Measurements from ENCODE around the gene TSEN54.
"Not testable (repeated sequence)": the region's sequence is repeated elsewhere in the genome, so short reads cannot be mapped to it uniquely, and the experiment has no call there.

Gene TSEN54

GRCh38 chr17:75475144-75475835 is 41.0 kb upstream of the TSEN54 start:
- peak; percentile 31 for DNase-seq (ENCODE audit: low read depth)
- TF ChIP-seq, protein P1, sequence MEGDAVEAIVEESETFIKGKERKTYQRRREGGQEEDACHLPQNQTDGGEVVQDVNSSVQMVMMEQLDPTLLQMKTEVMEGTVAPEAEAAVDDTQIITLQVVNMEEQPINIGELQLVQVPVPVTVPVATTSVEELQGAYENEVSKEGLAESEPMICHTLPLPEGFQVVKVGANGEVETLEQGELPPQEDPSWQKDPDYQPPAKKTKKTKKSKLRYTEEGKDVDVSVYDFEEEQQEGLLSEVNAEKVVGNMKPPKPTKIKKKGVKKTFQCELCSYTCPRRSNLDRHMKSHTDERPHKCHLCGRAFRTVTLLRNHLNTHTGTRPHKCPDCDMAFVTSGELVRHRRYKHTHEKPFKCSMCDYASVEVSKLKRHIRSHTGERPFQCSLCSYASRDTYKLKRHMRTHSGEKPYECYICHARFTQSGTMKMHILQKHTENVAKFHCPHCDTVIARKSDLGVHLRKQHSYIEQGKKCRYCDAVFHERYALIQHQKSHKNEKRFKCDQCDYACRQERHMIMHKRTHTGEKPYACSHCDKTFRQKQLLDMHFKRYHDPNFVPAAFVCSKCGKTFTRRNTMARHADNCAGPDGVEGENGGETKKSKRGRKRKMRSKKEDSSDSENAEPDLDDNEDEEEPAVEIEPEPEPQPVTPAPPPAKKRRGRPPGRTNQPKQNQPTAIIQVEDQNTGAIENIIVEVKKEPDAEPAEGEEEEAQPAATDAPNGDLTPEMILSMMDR (conservative IDR thresholded peaks at IDR 0.05; ENCODE audit: low read depth, low read length), result no peak
- H3K4me3 ChIP-seq (ENCODE audit: low read depth, low read length), result no peak overlapping the region

DNA sequence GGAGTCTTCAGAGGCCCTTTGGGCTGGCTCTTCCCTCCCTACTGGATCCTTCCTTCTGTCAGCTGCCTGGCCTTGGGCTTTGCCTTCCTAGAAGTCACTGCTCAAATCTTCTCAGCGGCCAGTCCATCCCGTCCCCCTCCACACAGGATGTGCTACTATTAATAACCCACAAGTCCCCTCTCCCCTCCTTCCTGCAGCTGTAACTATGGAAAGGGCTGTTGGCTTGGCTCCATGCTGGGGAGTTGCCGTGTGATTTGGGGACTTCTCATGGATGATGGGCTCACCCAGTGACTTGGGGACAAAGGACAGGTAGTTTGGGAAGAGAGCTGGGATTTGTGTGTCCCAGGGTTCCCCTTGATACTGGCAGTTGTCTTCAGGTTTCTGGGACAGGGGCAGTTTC is 40.5 kb upstream of the TSEN54 start:
- TF ChIP-seq, protein P1 (conservative IDR thresholded peaks at IDR 0.05; ENCODE audit: low read depth, low read length), result no peak
- H3K4me3 ChIP-seq (ENCODE audit: low read depth, low read length), result no peak overlapping the region
- no peak for DNase-seq (ENCODE audit: low read depth)

GRCh38 chr17:75476271-75476671 is 40.1 kb upstream of the TSEN54 start:
- H3K4me3 ChIP-seq (ENCODE audit: low read depth, low read length), result no peak overlapping the region
- TF ChIP-seq, protein P1 (conservative IDR thresholded peaks at IDR 0.05; ENCODE audit: low read depth, low read length), result no peak
- peak; percentile 38 for DNase-seq (ENCODE audit: low read depth)

GRCh38 chr17:75476752-75477489 is 39.4 kb upstream of the TSEN54 start:
- H3K4me3 ChIP-seq (ENCODE audit: low read depth, low read length), result no peak overlapping the region
- TF ChIP-seq, protein P1 (conservative IDR thresholded peaks at IDR 0.05; ENCODE audit: low read depth, low read length), result no peak
- DNase-seq (ENCODE audit: low read depth), result no peak

DNA sequence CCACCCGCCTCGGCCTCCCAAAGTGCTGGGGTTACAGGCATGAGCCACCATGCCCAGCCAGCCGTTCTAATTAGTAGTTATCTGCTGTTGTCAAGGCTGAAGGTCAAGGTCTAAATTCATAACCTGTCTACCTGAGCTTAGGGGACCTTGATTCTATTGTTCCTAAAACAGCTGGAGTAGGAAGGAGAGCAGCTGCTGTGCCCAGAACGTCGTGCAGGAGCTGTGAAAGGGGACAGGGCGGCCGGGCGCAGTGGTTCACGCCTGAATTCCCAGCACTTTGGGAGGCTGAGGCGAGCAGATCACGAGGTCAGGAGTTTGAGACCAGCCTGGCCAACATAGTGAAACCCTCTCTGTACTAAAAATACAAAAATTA is 38.9 kb upstream of the TSEN54 start:
- H3K4me3 ChIP-seq (ENCODE audit: low read depth, low read length); DNase-seq (ENCODE audit: low read depth): not testable (repeated sequence)

GRCh38 chr17:75478508-75478907 is 37.8 kb upstream of the TSEN54 start:
- TF ChIP-seq, protein P1 (conservative IDR thresholded peaks at IDR 0.05; ENCODE audit: low read depth, low read length), result no peak
- DNase-seq (ENCODE audit: low read depth), result peak; percentile 59
- no peak overlapping the region for H3K4me3 ChIP-seq (ENCODE audit: low read depth, low read length)

- TF ChIP-seq, protein P1 (conservative IDR thresholded peaks at IDR 0.05; ENCODE audit: low read depth, low read length), result no peak
- DNase-seq (ENCODE audit: low read depth), result no peak
- H3K4me3 ChIP-seq (ENCODE audit: low read depth, low read length), result no peak overlapping the region
These were observed 36.0 kb upstream of the TSEN54 start for GRCh38 chr17:75480281-75480680.
